Uterus (tissue), 4 donors: ENCODE data around the gene CHRNA10. TPM values are rescaled to one million over a fixed set of nuclear protein-coding genes. Genes with fewer than 3 reads are reported as not detected.

ENCODE experiments used
- DNase-seq, 2 donors: peaks; one replicate each; pipeline ENCODE4 v3.0.0-alpha.2; 2019 to 2020
- H3K27ac ChIP-seq, 2 donors: fragments of 200-600 bp; sonication (generic); 1 replicate in 1 of 2; 2 replicates in 1 of 2; pipeline ENCODE4 v1.5.1; 2016 to 2018
- H3K27me3 ChIP-seq, 2 donors: fragments of 200-600 bp; sonication (generic); one replicate each; pipeline ENCODE4 v1.5.1; 2018 to 2019; ENCODE audit warnings: control low read depth in 1 of 2
- H3K36me3 ChIP-seq, 2 donors: fragments of 200-600 bp; sonication (generic); one replicate each; pipeline ENCODE4 v1.5.1; 2019; ENCODE audit warnings: control low read depth in 1 of 2
- H3K4me1 ChIP-seq, 2 donors: fragments of 200-600 bp; sonication (generic); one replicate each; pipeline ENCODE4 v1.5.1; 2018 to 2019; ENCODE audit warnings: control low read depth in 1 of 2
- H3K4me3 ChIP-seq, 2 donors: fragments of 200-600 bp; sonication (generic); 1 replicate in 1 of 2; 2 replicates in 1 of 2; pipeline ENCODE4 v1.5.1; 2018 to 2019; ENCODE audit warnings: mild to moderate bottlenecking in 1 of 2
- H3K9me3 ChIP-seq, 2 donors: fragments of 200-600 bp; sonication (generic); one replicate each; pipeline ENCODE4 v1.5.1; 2019; ENCODE audit warnings: control low read depth in 1 of 2
- CTCF ChIP-seq, 4 experiments: fragments of 200-600 bp in 2 of 4; fragments of 450-650 bp in 2 of 4; sonication (generic) in 2 of 4; IDR thresholded peaks; one replicate each; pipeline ENCODE4 v1.5.1; 2016 to 2019; ENCODE audit warnings: antibody characterized with exemption in 4 of 4, mild to moderate bottlenecking in 2 of 4, moderate library complexity in 1 of 4
- POLR2A ChIP-seq, 2 donors: fragments of 450-650 bp; IDR thresholded peaks; one replicate each; pipeline ENCODE4 v1.6.1; 2016; ENCODE audit warnings: antibody characterized with exemption in 2 of 2, mild to moderate bottlenecking in 1 of 2, moderate library complexity in 1 of 2
- intact Hi-C: fragments of 100-400 bp; cut with DNase I; formaldehyde crosslinking; loops from one replicate; pipeline ENCODE4 v1.15.1; 2023; ENCODE audit warnings: low total_unique reads
- total RNA-seq, 4 donors: library from RNA; depleted of rRNA in 3 of 4; stranded (reverse); fragments of >200 nt in 3 of 4; gene quantifications; one replicate each; pipeline versions ENCODE4 v1.1.0 to v1.2.4, GENCODE V29; 2014 to 2023
- donor health status: DM: yes; HTN: yes; CAD: no.

The CHRNA10 gene
- total RNA-seq, 4 donors from 2014 or later = 0.76 to 2.2 TPM; not detected in 2

DNA sequence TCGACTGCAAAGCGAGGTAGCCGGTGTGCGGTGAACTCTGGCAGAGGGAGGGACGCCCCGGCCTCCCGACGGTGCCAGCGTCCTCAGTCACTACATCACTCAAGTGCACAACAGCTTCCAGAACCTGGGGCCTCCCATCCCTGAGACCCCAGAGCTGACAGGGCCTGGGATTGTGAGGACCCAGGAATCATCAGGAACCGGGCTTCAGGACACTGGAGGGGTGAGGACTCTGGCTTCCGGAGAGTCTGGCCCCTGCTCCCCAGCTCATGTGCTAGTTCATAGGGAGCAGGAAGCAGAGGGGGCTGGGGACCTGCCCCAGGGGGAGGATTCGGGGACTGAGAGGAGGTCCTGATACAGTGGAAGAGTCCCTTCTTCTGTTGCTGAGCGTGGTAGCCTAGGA is 34.0 kb downstream of the CHRNA10 start:
- no peak for DNase-seq
- Histone ChIP-seq H3K36me3 (no peaks in the 10 kb centered on the region), H3K9me3 (no peaks in the 10 kb centered on the region), H3K4me1 (no peaks in the 10 kb centered on the region), H3K4me3 (no peak overlapping the region), H3K27me3 (no peaks in the 10 kb centered on the region), H3K27ac (no peak overlapping the region)
- TF ChIP-seq POLR2A (IDR thresholded peaks at IDR 0.05) (no peak), CTCF (IDR thresholded peaks at IDR 0.05) (no peak)
- intact Hi-C loops = no loop called here

- Histone ChIP-seq H3K4me3 (no peak overlapping the region), H3K4me1 (no peaks in the 10 kb centered on the region), H3K36me3 (no peaks in the 10 kb centered on the region), H3K27ac (no peak overlapping the region), H3K9me3 (no peaks in the 10 kb centered on the region), H3K27me3 (no peaks in the 10 kb centered on the region)
- no peak for DNase-seq
- intact Hi-C loops = no loop called here
- TF ChIP-seq CTCF (IDR thresholded peaks at IDR 0.05) (no peak), POLR2A (IDR thresholded peaks at IDR 0.05) (no peak)
These were observed 35.4 kb downstream of the CHRNA10 start for GRCh38 chr11:3635641-3636375.

DNA sequence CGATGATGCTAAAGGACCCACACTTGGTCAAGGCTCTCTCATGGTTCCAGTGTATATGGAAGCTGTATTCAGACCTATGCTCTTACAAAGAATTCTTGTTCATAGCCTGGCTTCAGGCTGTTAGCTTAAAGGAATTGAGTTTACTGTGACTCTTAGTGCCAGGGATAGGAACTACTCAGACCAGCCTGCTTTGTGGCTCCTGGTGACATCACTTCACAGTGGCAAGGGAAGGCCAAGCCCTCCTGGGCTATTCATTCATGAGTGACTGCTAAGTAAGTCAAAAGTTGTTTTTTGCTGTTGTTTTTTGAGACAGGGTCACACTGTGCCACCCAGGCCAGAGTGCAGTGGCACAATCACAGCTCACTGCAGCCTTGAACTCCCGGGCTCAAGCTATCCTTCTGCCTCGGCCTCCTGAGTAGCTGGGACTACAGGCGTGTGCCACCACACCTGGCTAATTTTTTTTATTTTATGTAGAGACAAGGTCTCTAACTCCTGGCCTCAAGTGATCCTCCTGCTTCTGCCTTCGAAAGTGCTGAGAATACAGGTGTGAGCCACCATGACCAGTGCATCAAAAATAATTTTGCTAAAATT is 39.0 kb downstream of the CHRNA10 start:
- Histone ChIP-seq H3K27me3 (no peaks in the 10 kb centered on the region), H3K4me3 (no peak overlapping the region), H3K27ac (no peak overlapping the region), H3K36me3 (no peaks in the 10 kb centered on the region), H3K4me1 (no peaks in the 10 kb centered on the region), H3K9me3 (no peaks in the 10 kb centered on the region)
- TF ChIP-seq CTCF (IDR thresholded peaks at IDR 0.05) (no peak), POLR2A (IDR thresholded peaks at IDR 0.05) (no peak)
- intact Hi-C loops = no loop called here
- DNase-seq = no peak

DNA sequence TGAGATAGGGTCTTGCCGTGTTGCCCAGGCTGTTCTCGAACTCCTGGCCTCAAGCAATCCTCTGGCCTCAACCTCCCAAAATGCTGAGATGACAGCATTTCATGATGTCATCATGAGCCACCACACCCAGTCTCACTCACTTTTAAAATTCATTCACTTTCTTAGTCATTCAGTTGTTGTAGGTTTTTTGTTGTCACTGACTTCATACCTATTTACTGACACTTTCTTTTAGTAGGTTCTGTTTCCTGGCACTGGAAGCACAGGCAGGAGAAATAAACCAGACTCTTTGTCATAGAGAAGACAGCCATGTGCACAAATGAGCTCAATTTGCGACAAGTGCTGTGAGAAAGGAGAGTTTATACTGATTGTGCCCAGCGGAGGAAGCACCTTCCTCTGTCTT is 39.9 kb downstream of the CHRNA10 start:
- Histone ChIP-seq H3K27ac (no peak overlapping the region), H3K36me3 (no peaks in the 10 kb centered on the region), H3K27me3 (no peaks in the 10 kb centered on the region), H3K4me3 (no peak overlapping the region), H3K4me1 (no peaks in the 10 kb centered on the region), H3K9me3 (no peaks in the 10 kb centered on the region)
- DNase-seq = no peak
- TF ChIP-seq CTCF (IDR thresholded peaks at IDR 0.05) = no peak
- no peak for TF ChIP-seq POLR2A (IDR thresholded peaks at IDR 0.05)
- intact Hi-C loops = no loop called here

DNA sequence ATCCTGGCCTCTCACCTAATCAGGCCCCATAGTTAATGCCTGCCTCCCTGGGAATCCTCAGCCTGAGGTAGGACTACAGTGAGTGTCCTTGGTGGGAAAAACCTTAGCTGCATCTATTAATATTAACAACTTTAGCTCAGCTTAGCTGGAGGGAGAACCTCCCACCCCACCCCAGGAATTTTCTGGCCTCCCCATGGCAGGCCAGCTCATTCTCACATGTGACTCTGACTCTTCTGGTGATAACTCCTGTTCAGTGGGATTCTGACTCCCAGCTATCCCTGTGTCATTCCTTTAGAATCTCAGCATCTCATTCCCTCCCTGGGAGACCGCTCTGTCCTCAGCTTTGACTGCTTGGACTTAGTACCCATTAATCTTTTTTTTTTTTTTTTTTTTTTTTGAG is 43.9 kb downstream of the CHRNA10 start:
- no peak overlapping the region for H3K4me3 ChIP-seq
- intact Hi-C loops = no loop called here
- no peak overlapping the region for H3K27ac ChIP-seq

More for the DNA sequence above, 43.9 kb downstream of the CHRNA10 start:
- TF ChIP-seq POLR2A (IDR thresholded peaks at IDR 0.05) = no peak
- no peak for TF ChIP-seq CTCF (IDR thresholded peaks at IDR 0.05)
- H3K4me1 ChIP-seq = no peaks in the 10 kb centered on the region
- no peaks in the 10 kb centered on the region for H3K27me3 ChIP-seq
- no peak for DNase-seq
- H3K9me3 ChIP-seq = no peaks in the 10 kb centered on the region
- no peaks in the 10 kb centered on the region for H3K36me3 ChIP-seq
